Ovary (tissue), 9 donors: ENCODE measurements around the gene ENOX1. TPM values are rescaled to one million over a fixed set of nuclear protein-coding genes. Genes with fewer than 3 reads are reported as not detected.

ENCODE experiments used
- DNase-seq, 5 donors: peaks; one replicate each; pipeline ENCODE4 v3.0.0-alpha.2; 2019 to 2020
- H3K27ac ChIP-seq, 2 donors: fragments of 200-600 bp; one replicate each; pipeline versions ENCODE4 v1.5.1 to v1.8.0; 2019 to 2022
- H3K27me3 ChIP-seq: fragments of 200-600 bp; one replicate; pipeline ENCODE4 v1.8.0; 2022
- H3K36me3 ChIP-seq: fragments of 200-600 bp; sonication (generic); one replicate; pipeline ENCODE4 v1.5.1; 2019
- H3K4me1 ChIP-seq: one replicate; pipeline ENCODE4 v1.8.1; 2013; ENCODE audit warnings: mild to moderate bottlenecking, moderate library complexity; ENCODE audit not compliant: insufficient read depth
- H3K4me3 ChIP-seq: fragments of 200-600 bp; sonication (generic); one replicate; pipeline ENCODE4 v1.5.1; 2017
- H3K9me3 ChIP-seq, 2 donors: fragments of 200-600 bp in 1 of 2; sonication (generic) in 1 of 2; one replicate each; pipeline versions ENCODE4 v1.5.1 to v1.8.1; 2013 to 2019; ENCODE audit warnings: mild to moderate bottlenecking in 1 of 2, moderate library complexity in 1 of 2
- EP300 ChIP-seq: sonication (generic); formaldehyde crosslinking; IDR thresholded peaks from one replicate; pipeline ENCODE4 v1.6.1; 2017; ENCODE audit warnings: antibody characterized with exemption
- POLR2A ChIP-seq: fragments of 450-650 bp; IDR thresholded peaks from one replicate; pipeline ENCODE4 v1.6.1; 2017; ENCODE audit warnings: antibody characterized with exemption, mild to moderate bottlenecking, moderate library complexity
- WGBS, 3 donors: extraction: QIAGEN DNeasy Blood & Tissue Kit in 1 of 3; methylation state at CpG; one replicate each; pipeline versions ENCODE4 v1.1.5 to v1.1.7; 2013 to 2017; 5-methylcytosine and 5-hydroxymethylcytosine counted together
- intact Hi-C, 4 donors: fragments of 100-400 bp; cut with DNase I; formaldehyde crosslinking; loops; one replicate each; pipeline versions ENCODE4 v1.11.0 to v1.15.1; 2022 to 2023
- polyA plus RNA-seq, 2 donors: library from polyadenylated mRNA; stranded (reverse); fragments of 200-250 nt in 1 of 2; fragments of 350-450 nt in 1 of 2; fragmentation: Illumina TruSeq in 1 of 2; extraction: RNeasy Lipid Tissue Mini Kit (QIAGEN cat#74804) in 1 of 2; gene quantifications; one replicate each; pipeline ENCODE4 v1.2.3, GENCODE V29; 2013 to 2014
- total RNA-seq, 7 donors: library from RNA; depleted of rRNA in 2 of 7; stranded (reverse); fragments of >200 nt in 2 of 7; fragmentation: NEBNext Ultra II Directional in 3 of 7; extraction: Animal tissue kit (Norgen Biotek cat#: 25700) in 3 of 7; gene quantifications; one replicate each; pipeline versions ENCODE4 v1.1.0 to v1.2.4, GENCODE V29; 2016 to 2023
- TF ChIP-seq, protein P1 (sequence below), 3 donors: fragments of 450-650 bp in 2 of 3; fragments of 200-600 bp in 1 of 3; IDR thresholded peaks; one replicate each; pipeline versions ENCODE4 v1.5.1 to v1.8.0; 2016 to 2022; ENCODE audit warnings: antibody characterized with exemption in 3 of 3, mild to moderate bottlenecking in 1 of 3
- donor health status: DM: no; HTN: no; CAD: no; lungs with moderate emphysema.
- donor health status: DM: no; HTN: no; CAD: no.
- donor health status: Bipolar disorder and iron deficiency.
- donor health status: DM: yes; HTN: yes; CAD: no.
- donor health status: DM: no; HTN: no; CAD: no.
- donor health status: DM: yes; HTN: yes; CAD: no.

Gene ENOX1
- total and polyA plus RNA-seq, 9 donors, result 3.6 to 17.5 (median 7.8) TPM

DNA sequence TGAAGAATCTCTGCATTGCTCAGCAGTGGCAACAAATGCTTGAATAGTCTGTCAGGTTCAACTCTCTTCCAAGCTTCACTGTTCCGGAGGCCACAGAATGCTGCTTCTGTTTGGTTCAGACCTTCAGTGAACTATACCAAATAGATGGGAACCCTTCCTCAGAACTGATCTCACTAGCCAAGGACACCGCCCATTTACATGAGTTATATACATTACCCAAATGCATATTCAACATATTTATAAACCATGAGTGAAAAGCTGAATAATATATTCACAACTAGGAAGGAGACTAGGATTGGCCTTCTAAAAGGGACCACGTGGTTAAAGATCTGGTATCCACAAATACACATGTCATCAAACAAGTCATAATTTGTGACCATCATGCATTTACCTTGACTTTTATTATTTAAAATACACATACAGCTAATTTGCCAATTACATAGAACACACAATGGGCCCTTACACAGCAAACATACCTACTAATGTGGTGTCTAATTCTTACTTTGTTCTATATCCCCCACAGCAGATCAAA, 49.3 kb downstream of the ENOX1 start:
- WGBS, 3 donors, result 92 to 96% (median 94%) methylated on average over 3 of the region's 3 CpGs
- H3K36me3 ChIP-seq, result no peaks in the 10 kb centered on the region
- H3K27ac ChIP-seq, result no peak overlapping the region
- no peaks in the 10 kb centered on the region for H3K4me1 ChIP-seq
- intact Hi-C loops, result no loop called here
- no peaks in the 10 kb centered on the region for H3K9me3 ChIP-seq
- DNase-seq, result no peak
- H3K27me3 ChIP-seq, result no peaks in the 10 kb centered on the region
- no peak overlapping the region for H3K4me3 ChIP-seq
- TF ChIP-seq, protein P1, sequence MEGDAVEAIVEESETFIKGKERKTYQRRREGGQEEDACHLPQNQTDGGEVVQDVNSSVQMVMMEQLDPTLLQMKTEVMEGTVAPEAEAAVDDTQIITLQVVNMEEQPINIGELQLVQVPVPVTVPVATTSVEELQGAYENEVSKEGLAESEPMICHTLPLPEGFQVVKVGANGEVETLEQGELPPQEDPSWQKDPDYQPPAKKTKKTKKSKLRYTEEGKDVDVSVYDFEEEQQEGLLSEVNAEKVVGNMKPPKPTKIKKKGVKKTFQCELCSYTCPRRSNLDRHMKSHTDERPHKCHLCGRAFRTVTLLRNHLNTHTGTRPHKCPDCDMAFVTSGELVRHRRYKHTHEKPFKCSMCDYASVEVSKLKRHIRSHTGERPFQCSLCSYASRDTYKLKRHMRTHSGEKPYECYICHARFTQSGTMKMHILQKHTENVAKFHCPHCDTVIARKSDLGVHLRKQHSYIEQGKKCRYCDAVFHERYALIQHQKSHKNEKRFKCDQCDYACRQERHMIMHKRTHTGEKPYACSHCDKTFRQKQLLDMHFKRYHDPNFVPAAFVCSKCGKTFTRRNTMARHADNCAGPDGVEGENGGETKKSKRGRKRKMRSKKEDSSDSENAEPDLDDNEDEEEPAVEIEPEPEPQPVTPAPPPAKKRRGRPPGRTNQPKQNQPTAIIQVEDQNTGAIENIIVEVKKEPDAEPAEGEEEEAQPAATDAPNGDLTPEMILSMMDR (IDR thresholded peaks at IDR 0.05), result no peak
- no peak for TF ChIP-seq EP300

GRCh38 chr13:43732726-43733125, 54.0 kb downstream of the ENOX1 start:
- DNase-seq, result no peak
- TF ChIP-seq POLR2A (no peak), EP300 (no peak)
- TF ChIP-seq, protein P1 (IDR thresholded peaks at IDR 0.05), result no peak
- Histone ChIP-seq H3K9me3 (no peaks in the 10 kb centered on the region), H3K36me3 (no peaks in the 10 kb centered on the region), H3K27ac (no peak overlapping the region), H3K27me3 (no peaks in the 10 kb centered on the region), H3K4me1 (no peaks in the 10 kb centered on the region), H3K4me3 (no peak overlapping the region)
- intact Hi-C loops, result no loop called here
- 92 to 97% (median 93%) methylated on average over 3 of the region's 3 CpGs for WGBS, 3 donors

- no peaks in the 10 kb centered on the region for H3K27me3 ChIP-seq
- H3K4me3 ChIP-seq, result no peak overlapping the region
- no peaks in the 10 kb centered on the region for H3K36me3 ChIP-seq
- H3K9me3 ChIP-seq, result no peaks in the 10 kb centered on the region
- no peaks in the 10 kb centered on the region for H3K4me1 ChIP-seq
- no peak for DNase-seq
- intact Hi-C loops, result no loop called here
- H3K27ac ChIP-seq, result no peak overlapping the region
- TF ChIP-seq POLR2A (no peak), EP300 (no peak)
- TF ChIP-seq, protein P1 (IDR thresholded peaks at IDR 0.05), result no peak
Observed at GRCh38 chr13:43731296-43731695, 55.5 kb downstream of the ENOX1 start.

GRCh38 chr13:43730642-43731041, 56.1 kb downstream of the ENOX1 start:
- 52 to 62% (median 56%) methylated on average over 3 of the region's 3 CpGs for WGBS, 3 donors
- TF ChIP-seq POLR2A (no peak), EP300 (no peak)
- TF ChIP-seq, protein P1 (IDR thresholded peaks at IDR 0.05), result no peak
- Histone ChIP-seq H3K27ac (no peak overlapping the region), H3K9me3 (no peaks in the 10 kb centered on the region), H3K4me1 (no peaks in the 10 kb centered on the region), H3K4me3 (no peak overlapping the region), H3K27me3 (no peaks in the 10 kb centered on the region), H3K36me3 (no peaks in the 10 kb centered on the region)
- intact Hi-C loops, result no loop called here
- no peak for DNase-seq

DNA sequence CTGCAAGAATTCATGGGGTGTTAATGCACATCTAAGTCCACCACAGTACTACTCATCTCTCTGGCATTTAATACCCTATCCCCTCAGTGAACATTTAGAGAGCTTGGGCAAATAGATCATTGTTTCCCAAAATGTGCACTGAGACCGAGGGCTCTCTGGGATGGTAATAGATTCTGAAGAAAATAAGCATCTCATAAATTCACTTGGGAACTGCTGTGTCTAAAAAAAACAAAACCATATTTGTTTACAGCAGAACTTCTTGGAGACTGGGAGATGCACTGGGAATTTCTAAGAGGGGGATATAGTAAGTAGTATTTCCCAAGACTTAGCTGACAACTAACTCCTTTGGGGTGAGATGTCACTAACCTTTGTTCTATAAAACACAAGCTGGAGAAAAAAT, 58.4 kb downstream of the ENOX1 start:
- no peak for DNase-seq
- TF ChIP-seq POLR2A, result no peak
- TF ChIP-seq, protein P1 (IDR thresholded peaks at IDR 0.05), result no peak
- TF ChIP-seq EP300, result no peak
- no peaks in the 10 kb centered on the region for H3K36me3 ChIP-seq
- H3K9me3 ChIP-seq, result no peaks in the 10 kb centered on the region
- no peaks in the 10 kb centered on the region for H3K27me3 ChIP-seq
- no peaks in the 10 kb centered on the region for H3K4me1 ChIP-seq
- 80 to 84% (median 81%) methylated on average over 1 of the region's 1 CpG for WGBS, 3 donors
- intact Hi-C loops, result no loop called here
- H3K4me3 ChIP-seq, result no peak overlapping the region
- H3K27ac ChIP-seq, result no peak overlapping the region
